Frontal cortex (tissue), 4 donors: ENCODE results near the gene ERMARD. TPM values are rescaled to one million over a fixed set of nuclear protein-coding genes. Genes with fewer than 3 reads are reported as not detected.

Source experiments
- DNase-seq, 2 donors: peaks; one replicate each; pipeline ENCODE4 v3.0.0; 2012; ENCODE audit warnings: low spot score in 2 of 2
- FAIRE-seq: peaks from 2 replicates; lab custom pipeline; 2012; peaks lifted over from hg19 to GRCh38; lab: Jason Lieb, UNC
- total RNA-seq: library from RNA; depleted of rRNA; stranded (reverse); fragments of >200 nt; gene quantifications from one replicate; pipeline ENCODE4 v1.2.3, GENCODE V29; 2014
- donor health status: control.
- donor health status: control.
- donor health status: control.

Gene ERMARD
- total RNA-seq, 1 donor from 2014 or later: 23.2 TPM

GRCh38 chr6:169780571-169781091 is 29.2 kb downstream of the ERMARD start:
- FAIRE-seq: no peak
- DNase-seq: no peak

DNA sequence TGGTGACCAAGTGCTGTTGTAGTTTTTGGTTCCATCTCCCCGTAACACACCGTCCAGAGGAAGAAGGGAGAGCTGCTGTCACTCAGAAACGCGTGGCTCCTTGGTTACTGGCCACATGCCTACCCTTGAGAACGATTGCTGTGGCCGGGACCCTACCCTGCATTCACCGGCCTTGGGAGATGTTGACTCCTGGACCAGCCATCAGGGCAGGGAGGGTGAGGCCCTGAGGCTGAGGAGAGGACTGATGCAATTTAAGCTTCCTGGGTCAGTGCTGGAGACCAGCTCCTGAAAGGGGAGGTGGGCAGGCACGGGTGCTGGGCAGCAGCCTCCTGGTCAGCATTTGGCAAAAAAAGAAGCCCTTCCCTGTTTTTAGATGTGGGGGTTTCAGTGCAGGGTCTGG is 31.5 kb downstream of the ERMARD start:
- DNase-seq (no peak), FAIRE-seq (no peak)

DNA sequence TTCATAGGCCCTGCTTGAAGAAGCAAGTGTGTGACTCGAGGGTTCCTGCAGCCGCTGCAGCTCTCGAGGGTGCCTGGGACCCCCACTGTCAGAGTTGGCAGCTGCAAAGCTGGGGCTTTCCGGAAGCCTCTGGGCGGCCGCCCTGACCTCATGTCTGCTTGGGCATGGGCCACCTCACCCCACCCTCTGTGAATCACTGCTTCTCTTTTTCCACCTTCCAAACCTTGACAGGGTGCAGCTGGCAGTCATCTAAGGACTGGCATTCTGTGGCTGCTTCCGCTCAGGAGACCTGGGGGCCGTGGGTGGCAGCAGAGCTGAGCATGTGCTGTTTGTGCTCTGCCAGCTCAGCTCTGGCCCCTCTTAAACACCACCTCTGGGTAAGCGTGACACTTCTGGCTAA is 32.0 kb downstream of the ERMARD start:
- DNase-seq (no peak), FAIRE-seq (no peak)

- no peak for DNase-seq
- no peak for FAIRE-seq
Observed at GRCh38 chr6:169783971-169784820, 32.8 kb downstream of the ERMARD start.

GRCh38 chr6:169784821-169785340 is 33.5 kb downstream of the ERMARD start:
- DNase-seq (no peak), FAIRE-seq (no peak)

GRCh38 chr6:169785566-169785965 is 34.1 kb downstream of the ERMARD start:
- DNase-seq: no peak
- FAIRE-seq: no peak

GRCh38 chr6:169786349-169786748 is 34.9 kb downstream of the ERMARD start:
- no peak for DNase-seq
- FAIRE-seq: no peak

GRCh38 chr6:169787797-169788196 is 36.4 kb downstream of the ERMARD start:
- FAIRE-seq (no peak), DNase-seq (no peak)

- DNase-seq (no peak), FAIRE-seq (no peak)
Observed at GRCh38 chr6:169788809-169789145, 37.4 kb downstream of the ERMARD start.

- DNase-seq (no peak), FAIRE-seq (no peak)
Observed at GRCh38 chr6:169789146-169789943, 37.9 kb downstream of the ERMARD start.

DNA sequence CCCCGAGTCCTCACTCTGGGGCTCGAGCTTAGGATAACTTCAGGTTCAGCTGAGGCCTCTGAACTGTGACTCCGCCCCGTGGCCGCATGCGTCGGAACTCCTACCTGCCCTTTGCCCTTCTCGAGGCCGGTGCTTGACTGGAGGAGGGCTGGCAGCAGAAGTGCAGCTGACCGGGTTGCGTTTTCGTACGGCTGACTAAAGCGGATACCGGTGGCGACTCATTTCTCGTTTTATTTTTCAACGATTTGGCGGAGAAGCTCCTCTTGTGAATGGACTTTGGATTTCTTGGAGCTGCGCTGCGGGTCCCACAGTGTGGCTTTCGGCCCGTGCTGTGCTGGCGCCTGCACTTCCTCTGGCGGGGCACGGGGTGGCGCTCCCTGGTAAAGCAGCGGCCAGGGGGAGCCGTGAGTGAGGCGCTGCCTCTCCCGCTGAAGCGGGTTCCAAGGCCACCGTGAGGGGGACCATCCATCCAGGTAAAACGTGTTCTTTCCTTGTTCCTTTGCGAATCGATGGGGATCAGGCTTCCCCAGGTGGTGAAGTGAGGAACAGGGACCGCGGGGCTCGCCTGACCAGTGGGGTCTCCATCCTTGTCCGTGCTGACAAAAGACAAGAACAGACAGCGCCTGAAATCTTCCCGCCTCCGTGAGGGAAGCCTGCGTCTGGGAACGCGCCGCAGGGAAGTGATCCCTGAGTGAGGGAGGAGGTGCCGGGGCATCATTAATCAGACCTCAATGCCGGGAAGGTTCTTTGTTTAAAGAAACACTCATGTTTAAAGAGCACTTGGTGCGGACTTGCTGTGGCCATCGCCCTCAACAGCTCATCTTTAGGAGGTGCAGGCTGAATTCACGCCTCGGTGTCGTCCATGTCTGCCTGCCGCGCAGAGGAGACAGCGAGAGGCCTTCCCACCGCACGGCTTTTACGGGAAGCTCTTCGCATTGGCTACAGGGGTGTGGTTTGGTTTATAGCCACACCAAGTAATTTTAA is 38.8 kb downstream of the ERMARD start:
- no peak for FAIRE-seq
- DNase-seq: peak; percentile 64 to 85

DNA sequence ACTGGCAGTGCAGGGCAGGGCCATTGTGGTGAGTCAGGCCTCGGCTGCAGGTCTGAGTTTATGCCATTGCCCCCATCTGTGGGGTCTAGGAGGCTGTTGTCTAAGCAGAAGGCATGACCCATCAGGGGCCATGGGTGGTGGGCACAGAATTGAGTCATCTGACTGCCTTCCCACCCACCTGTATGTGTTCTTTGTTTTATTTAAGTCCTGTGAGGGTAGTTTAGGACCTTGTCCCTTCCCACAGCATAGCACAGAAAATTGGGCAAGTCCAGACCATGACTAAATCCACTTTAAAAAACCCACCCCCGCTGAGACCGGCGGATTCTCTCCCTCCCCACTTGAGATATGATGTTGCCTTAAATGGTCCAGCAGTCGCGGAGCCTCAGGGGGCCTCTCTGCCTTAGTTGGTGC is 40.3 kb downstream of the ERMARD start:
- FAIRE-seq (no peak), DNase-seq (no peak)

- no peak for FAIRE-seq
Observed at GRCh38 chr6:169792306-169793015, 41.0 kb downstream of the ERMARD start.

DNA sequence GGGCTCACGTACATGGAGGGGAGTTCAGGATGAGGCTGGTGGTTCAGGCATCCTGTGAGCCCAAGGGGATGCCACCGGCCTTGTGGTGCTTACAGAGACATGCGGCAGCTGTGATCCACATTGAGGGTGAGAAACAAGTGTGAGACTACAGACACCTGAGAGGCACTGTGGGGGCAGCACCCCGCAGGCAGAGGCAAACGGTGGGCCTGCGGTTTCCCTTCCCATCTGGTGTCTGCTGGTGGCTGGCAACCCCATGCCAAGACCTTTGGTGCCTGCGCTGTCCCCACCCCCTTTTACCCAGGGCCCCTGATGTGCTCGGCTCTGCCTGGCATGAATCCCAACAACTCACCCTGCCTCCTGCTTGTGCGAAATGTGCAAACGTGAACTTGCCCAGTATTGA is 42.0 kb downstream of the ERMARD start:
- DNase-seq (no peak), FAIRE-seq (no peak)

More at GRCh38 chr6:169792306-169793015, 41.0 kb downstream of the ERMARD start:
- no peak for DNase-seq

GRCh38 chr6:169794317-169795055 is 43.1 kb downstream of the ERMARD start:
- FAIRE-seq: no peak
- DNase-seq: no peak

- DNase-seq: no peak
Observed at GRCh38 chr6:169795196-169795595, 43.8 kb downstream of the ERMARD start.

GRCh38 chr6:169798764-169799473 is 47.5 kb downstream of the ERMARD start:
- DNase-seq (no peak), FAIRE-seq (no peak)

More at GRCh38 chr6:169795196-169795595, 43.8 kb downstream of the ERMARD start:
- no peak for FAIRE-seq
